SU-DHL-6 (cell line): ENCODE measurements around the gene CDK6.

Source experiments
- H2AFZ ChIP-seq: fragments of 200-600 bp; sonication (generic); 2 replicates; pipeline ENCODE4 v1.6.1; 2014; ENCODE audit warnings: low read depth, mild to moderate bottlenecking, moderate library complexity, mixed read lengths, antibody characterized with exemption, low read length; ENCODE audit not compliant: severe bottlenecking
- H3F3A ChIP-seq: fragments of 200-600 bp; shearing (Covaris generic); 2 replicates; pipeline ENCODE4 v1.6.0; 2016; ENCODE audit warnings: antibody characterized with exemption, mild to moderate bottlenecking; ENCODE audit not compliant: insufficient read depth
- H3K27ac ChIP-seq: fragments of 200-600 bp; sonication (generic); 2 replicates; pipeline ENCODE4 v1.5.1; 2016; ENCODE audit warnings: low read depth, mild to moderate bottlenecking, low read length, moderate library complexity, mixed read lengths
- H3K27me3 ChIP-seq: fragments of 200-600 bp; sonication (generic), shearing (Covaris generic); 2 replicates; pipeline ENCODE4 v1.6.0; 2014; ENCODE audit warnings: mild to moderate bottlenecking, low read length
- H3K36me3 ChIP-seq: fragments of 200-600 bp; sonication (generic); 2 replicates; pipeline ENCODE4 v1.6.1; 2014; ENCODE audit warnings: mild to moderate bottlenecking, low read length, mixed read lengths
- H3K4me2 ChIP-seq: fragments of 300-600, 200-600 bp; shearing (Covaris generic), sonication (generic); 2 replicates; pipeline ENCODE4 v1.6.0; 2014; ENCODE audit warnings: low read length, low read depth, mild to moderate bottlenecking; ENCODE audit not compliant: poor library complexity, severe bottlenecking
- H3K4me3 ChIP-seq: fragments of 200-600 bp; sonication (generic); 2 replicates; pipeline ENCODE4 v1.5.1; 2014; ENCODE audit warnings: antibody characterized with exemption, low read length, mild to moderate bottlenecking, mixed read lengths; ENCODE audit not compliant: insufficient read depth, poor library complexity, severe bottlenecking
- H3K79me2 ChIP-seq: fragments of 200-600 bp; sonication (generic); 2 replicates; pipeline ENCODE4 v1.6.1; 2014; ENCODE audit warnings: mild to moderate bottlenecking, low read length, moderate library complexity; ENCODE audit not compliant: insufficient read depth
- H3K9ac ChIP-seq: fragments of 200-600 bp; sonication (generic); 2 replicates; pipeline ENCODE4 v1.7.0; 2014; ENCODE audit warnings: mild to moderate bottlenecking, low read length
- H3K9me2 ChIP-seq: fragments of 200-600 bp; sonication (generic); replicated peaks from 2 replicates; pipeline ENCODE4 v1.6.1; 2014; ENCODE audit warnings: low read length; ENCODE audit not compliant: insufficient read depth
- H3K9me3 ChIP-seq: fragments of 200-600 bp; sonication (generic); 2 replicates; pipeline ENCODE4 v1.6.1; 2014; ENCODE audit warnings: low read length, mixed read lengths; ENCODE audit not compliant: insufficient read depth
- H4K20me1 ChIP-seq: fragments of 200-600 bp; sonication (generic); 2 replicates; pipeline ENCODE4 v1.6.1; 2014; ENCODE audit warnings: low read depth, mild to moderate bottlenecking, antibody characterized with exemption, low read length, moderate library complexity, mixed read lengths
- CTCF ChIP-seq: fragments of 200-600 bp; sonication (generic); IDR thresholded peaks from one replicate; pipeline ENCODE4 v1.5.1; 2017; ENCODE audit warnings: antibody characterized with exemption, mild to moderate bottlenecking, low read length, moderate library complexity; ENCODE audit not compliant: insufficient read depth, poor library complexity, severe bottlenecking
- EZH2phosphoT487 ChIP-seq: fragments of 200-600 bp; sonication (generic), shearing (Covaris generic); conservative IDR thresholded peaks from 2 replicates; pipeline ENCODE4 v1.6.1; 2018; ENCODE audit warnings: mild to moderate bottlenecking, antibody characterized with exemption, low read length, moderate library complexity, mixed read lengths

Gene CDK6

GRCh38 chr7:92802406-92802805, 34.0 kb downstream of the CDK6 start:
- Histone ChIP-seq H2AFZ (no peak overlapping the region), H3K4me2 (no peak overlapping the region), H3K9ac (no peak overlapping the region), H3K9me2 (no peaks in the 10 kb centered on the region), H3K9me3 (no peaks in the 10 kb centered on the region), H3K79me2 (peaks cover 14% of the 10 kb centered on the region; the same call in 1 of the 2 replicates), H4K20me1 (no peaks in the 10 kb centered on the region), H3K27me3 (no peaks in the 10 kb centered on the region), H3F3A (no peaks in the 10 kb centered on the region), H3K36me3 (no peaks in the 10 kb centered on the region), H3K27ac (no peak overlapping the region), H3K4me3 (no peak overlapping the region)
- no peak for TF ChIP-seq CTCF
- TF ChIP-seq EZH2phosphoT487: no peak

GRCh38 chr7:92799446-92800211, 36.7 kb downstream of the CDK6 start:
- H3K36me3 ChIP-seq: no peaks in the 10 kb centered on the region
- no peak overlapping the region for H3K27ac ChIP-seq
- no peaks in the 10 kb centered on the region for H3K27me3 ChIP-seq
- no peaks in the 10 kb centered on the region for H4K20me1 ChIP-seq
- no peaks in the 10 kb centered on the region for H3K9me2 ChIP-seq
- no peak overlapping the region for H3K4me3 ChIP-seq
- H3K4me2 ChIP-seq: no peak overlapping the region
- no peaks in the 10 kb centered on the region for H3K9me3 ChIP-seq
- peaks cover 27% of the 10 kb centered on the region; the same call in 1 of the 2 replicates for H3K79me2 ChIP-seq
- no peak overlapping the region for H2AFZ ChIP-seq
- no peak overlapping the region for H3K9ac ChIP-seq
- no peak for TF ChIP-seq CTCF
- TF ChIP-seq EZH2phosphoT487: no peak
- H3F3A ChIP-seq: no peaks in the 10 kb centered on the region

- no peaks in the 10 kb centered on the region for H3K9me3 ChIP-seq
- no peak overlapping the region for H3K9ac ChIP-seq
- H3K36me3 ChIP-seq: no peaks in the 10 kb centered on the region
- no peaks in the 10 kb centered on the region for H3K9me2 ChIP-seq
- H4K20me1 ChIP-seq: no peaks in the 10 kb centered on the region
- no peak overlapping the region for H3K27ac ChIP-seq
- no peak for TF ChIP-seq EZH2phosphoT487
- TF ChIP-seq CTCF: no peak
- peaks cover 27% of the 10 kb centered on the region; the same call in 1 of the 2 replicates for H3K79me2 ChIP-seq
- no peak overlapping the region for H3K4me3 ChIP-seq
- no peaks in the 10 kb centered on the region for H3F3A ChIP-seq
- H2AFZ ChIP-seq: no peak overlapping the region
- H3K27me3 ChIP-seq: no peaks in the 10 kb centered on the region
- H3K4me2 ChIP-seq: no peak overlapping the region
Observed at GRCh38 chr7:92798517-92799249, 37.7 kb downstream of the CDK6 start.
